Kasumi-1 (cell line): Measurements from ENCODE around the gene CTNNBL1.
"Not testable (repeated sequence)": the region's sequence is repeated elsewhere in the genome, so short reads cannot be mapped to it uniquely, and the experiment has no call there.

Source experiments
- DNase-seq, 2 experiments: peaks; one replicate each; lab custom pipeline; 2025; lab: John Stamatoyannopoulos, UW

CTNNBL1 gene

GRCh38 chr20:37711001-37711400, 17.2 kb downstream of the CTNNBL1 start:
- DNase-seq = no peak

DNA sequence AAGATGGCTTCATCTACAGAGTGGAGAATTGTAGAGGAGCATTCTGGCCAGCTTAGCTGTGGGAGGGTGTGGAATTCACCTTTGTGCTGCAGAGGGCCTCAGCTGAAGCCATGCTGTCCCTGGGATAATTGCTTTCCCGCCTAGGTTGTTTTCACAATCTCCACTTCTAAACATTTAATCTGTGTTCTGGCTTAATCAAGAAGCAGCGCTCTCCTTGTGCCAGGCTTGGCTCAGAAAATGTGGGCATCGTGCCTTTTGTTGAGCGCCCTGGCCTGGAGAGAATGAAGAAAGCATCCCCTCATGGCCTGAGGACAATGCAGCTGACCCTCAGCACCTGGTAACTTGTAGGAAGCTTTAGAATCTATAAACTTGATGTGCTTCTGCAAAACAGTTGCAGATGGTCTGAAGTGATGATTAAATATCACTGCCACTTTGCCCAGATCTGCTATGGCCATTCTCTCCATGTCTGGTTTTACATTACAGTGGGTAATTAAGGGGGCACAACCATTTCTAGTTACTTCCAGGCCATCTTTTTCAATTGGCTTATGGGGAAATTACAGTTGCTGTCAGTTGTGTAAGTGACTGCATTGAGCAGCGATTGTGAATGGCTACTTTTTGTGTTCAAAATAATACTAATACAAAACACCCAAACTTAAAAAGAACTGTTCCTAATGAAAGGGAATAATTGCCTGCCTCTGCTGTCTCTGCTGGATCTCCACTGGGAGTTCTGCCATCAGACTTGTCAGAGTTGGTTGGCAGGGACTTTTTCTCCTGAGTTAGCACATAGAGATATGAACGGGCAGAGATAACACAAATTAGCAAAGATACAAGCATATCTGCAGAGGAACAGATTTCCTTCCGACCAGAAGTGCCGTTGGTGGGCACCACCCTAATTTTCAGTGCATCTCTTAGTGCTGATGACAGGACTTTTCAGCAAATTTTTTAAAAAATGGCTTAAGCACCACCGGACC, 18.4 kb downstream of the CTNNBL1 start:
- DNase-seq = no peak

DNA sequence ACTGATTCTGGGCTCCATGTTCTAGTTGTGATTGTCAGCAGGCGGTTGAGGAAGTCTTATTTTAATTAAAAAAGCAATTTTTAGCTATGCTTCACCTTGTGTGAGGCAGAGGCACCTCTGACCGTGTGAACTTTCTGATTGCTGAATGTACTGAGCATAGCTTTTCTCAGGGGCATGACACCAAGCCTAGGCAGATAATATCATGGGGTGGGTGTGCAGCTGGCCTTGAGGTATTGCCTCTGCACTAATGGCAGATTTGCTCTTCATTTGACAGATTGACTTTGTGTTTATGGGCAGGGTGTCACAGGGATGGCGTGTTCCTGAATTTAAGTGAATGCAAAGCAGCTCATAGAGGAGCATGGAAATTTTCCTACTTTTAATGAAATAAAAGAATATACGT, 19.6 kb downstream of the CTNNBL1 start:
- DNase-seq = no peak

DNA sequence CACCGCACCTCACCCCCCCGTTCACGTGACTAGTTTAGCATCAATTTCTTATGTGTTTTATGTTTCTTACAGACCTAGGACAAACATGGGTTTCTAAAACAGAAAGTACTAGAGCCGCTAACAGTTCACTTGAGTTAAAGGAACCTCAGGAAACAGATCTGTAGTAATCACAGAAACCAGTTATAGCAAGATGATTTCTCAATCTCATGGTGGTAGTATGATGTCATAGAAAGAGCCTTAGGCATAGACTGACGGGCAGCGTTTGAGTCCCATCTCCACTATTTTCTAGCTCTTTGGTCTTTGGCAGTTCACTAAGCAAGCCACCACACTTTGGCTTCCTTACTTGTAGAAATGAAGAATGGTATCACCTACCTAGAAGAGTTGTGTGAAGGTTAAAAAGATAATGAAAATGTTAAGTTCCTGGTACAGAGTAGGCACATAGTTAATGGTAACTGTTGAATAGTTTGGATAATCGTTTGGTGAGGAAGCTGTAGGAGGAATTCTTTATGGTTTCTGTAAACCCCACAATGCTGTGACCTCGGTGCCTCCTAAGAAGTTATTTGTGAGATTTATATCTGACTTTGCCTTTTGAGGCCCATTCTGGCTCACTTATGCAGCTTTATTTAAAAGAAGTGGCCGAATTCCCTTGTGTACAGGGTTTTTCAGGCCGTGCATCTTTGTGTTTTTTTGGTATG, 21.3 kb downstream of the CTNNBL1 start:
- DNase-seq = peak; percentile 22 to 42

GRCh38 chr20:37721751-37722150, 27.9 kb downstream of the CTNNBL1 start:
- no peak for DNase-seq

DNA sequence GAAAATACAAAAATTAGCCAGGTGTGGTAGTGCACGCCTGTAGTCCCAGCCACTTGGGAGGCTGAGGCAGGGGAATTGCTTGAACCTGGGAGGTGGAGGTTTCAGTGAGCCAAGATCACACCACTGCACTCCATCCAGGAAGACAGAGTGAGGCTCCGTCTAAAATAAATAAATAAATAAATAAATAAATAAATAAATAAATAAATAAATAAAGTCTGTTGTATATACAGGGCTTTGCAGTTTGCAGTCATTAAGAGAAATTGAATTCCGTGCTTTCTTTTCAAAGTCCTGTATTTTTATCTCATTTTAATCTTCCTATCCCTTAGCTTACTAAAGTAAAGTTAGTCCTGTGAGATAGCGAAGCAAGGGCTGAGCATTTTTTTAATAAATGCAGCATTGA, 28.5 kb downstream of the CTNNBL1 start:
- DNase-seq = not testable (repeated sequence)

DNA sequence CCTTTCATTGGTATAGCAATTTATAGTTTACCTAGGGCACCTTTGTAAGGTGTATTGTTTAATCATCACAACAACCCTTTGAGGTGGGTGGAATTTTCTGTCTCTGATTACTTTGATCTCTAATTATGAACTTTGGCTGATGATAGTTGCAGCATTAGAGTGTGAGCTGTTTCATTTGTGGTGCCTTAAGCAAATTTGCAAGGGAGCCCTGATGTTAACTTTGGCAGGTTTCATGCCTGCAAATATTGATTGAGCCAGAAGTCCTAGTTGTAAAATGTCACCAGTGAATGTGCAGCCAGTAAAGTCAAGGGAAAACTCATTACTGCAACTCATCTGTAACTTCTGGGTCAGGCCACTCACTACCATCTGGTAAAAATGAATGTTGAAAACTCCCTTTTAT, 29.8 kb downstream of the CTNNBL1 start:
- DNase-seq = no peak

- no peak for DNase-seq
Observed at GRCh38 chr20:37725165-37725564, 31.3 kb downstream of the CTNNBL1 start.

- no peak for DNase-seq
Observed at GRCh38 chr20:37725855-37726254, 32.0 kb downstream of the CTNNBL1 start.

- DNase-seq = no peak
Observed at GRCh38 chr20:37726321-37726720, 32.5 kb downstream of the CTNNBL1 start.

GRCh38 chr20:37726971-37727956, 33.4 kb downstream of the CTNNBL1 start:
- DNase-seq = no peak

GRCh38 chr20:37727957-37728634, 34.3 kb downstream of the CTNNBL1 start:
- DNase-seq = no peak

DNA sequence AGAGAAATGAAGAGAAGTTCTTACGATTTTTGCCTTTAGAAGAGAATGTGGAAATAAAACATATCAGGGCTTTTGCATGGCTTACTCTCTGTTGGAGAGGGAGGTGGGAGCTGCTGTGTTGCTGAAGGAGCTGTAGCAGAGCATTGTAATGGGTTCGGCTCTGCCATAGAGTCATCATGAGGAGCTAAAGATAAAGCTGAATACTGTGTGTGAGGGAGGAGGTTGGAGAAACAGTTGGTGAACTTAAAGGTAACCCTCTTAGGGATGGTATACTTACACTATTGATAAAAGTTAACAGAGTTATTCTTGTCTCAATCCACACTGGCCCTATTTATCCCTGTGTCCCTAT, 34.8 kb downstream of the CTNNBL1 start:
- DNase-seq = no peak

- no peak for DNase-seq
Observed at GRCh38 chr20:37729452-37729851, 35.6 kb downstream of the CTNNBL1 start.

DNA sequence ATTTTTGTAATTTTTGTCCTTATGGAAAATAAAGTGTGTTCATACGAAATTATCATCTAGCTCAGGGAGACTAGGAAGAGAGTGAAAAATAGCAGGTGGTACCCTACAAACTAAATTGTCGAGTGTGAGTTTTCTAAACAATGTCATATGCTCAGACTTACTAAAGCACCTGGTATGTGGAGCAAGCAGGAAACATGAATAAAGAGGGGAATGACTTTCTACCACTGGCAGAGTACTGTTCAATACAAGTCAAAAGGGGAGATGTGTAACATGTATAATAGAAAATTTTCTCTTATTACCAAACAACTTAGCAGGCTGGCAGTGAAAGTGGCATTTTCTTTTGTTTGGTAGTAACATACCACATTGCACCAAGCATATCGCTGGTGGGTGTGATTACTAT, 36.1 kb downstream of the CTNNBL1 start:
- no peak for DNase-seq

- no peak for DNase-seq
Observed at GRCh38 chr20:37733416-37733815, 39.6 kb downstream of the CTNNBL1 start.

- DNase-seq = no peak
Observed at GRCh38 chr20:37734228-37734985, 40.6 kb downstream of the CTNNBL1 start.

GRCh38 chr20:37735541-37735940, 41.7 kb downstream of the CTNNBL1 start:
- DNase-seq = no peak

- no peak for DNase-seq
Observed at GRCh38 chr20:37736132-37736531, 42.3 kb downstream of the CTNNBL1 start.

DNA sequence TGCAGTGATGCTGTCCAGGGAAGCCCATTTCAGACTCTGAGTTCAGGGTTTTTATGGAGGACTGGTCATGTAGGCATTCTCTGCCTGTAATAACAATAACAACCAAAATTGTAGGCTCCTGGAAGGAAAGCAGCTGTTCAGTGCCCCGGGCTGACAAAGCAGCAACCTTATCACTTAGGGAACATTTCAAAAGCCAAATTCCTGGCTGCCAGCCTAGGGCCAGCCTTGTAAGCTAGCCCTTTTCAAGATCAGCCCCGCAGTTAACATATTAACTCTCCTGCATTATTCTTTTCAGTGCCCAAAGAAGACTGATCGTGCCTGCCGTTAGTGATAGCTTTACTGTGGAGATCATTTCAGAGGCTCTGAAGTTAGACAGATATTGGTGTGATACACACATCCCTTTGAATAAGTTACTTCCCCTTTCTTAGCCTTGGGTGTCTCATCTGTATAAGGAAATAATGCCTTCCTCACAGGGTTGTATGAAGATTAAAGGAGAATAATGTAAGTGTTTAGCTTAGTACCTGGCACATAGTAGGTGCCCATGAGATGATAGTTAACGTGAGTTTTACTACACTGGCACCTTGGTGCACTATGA, 44.1 kb downstream of the CTNNBL1 start:
- DNase-seq = peak; percentile 80 to 90
